ENCODE data around the gene SLC25A12. TPM values are rescaled to one million over a fixed set of nuclear protein-coding genes. Genes with fewer than 3 reads are reported as not detected.

Gene SLC25A12
- total RNA-seq, 1 experiment from 2014 or later, result 5.3 TPM

- POLR2A ChIA-PET, result no interaction called here
- no peak overlapping the region for H3K4me3 ChIP-seq (ENCODE audit: low read depth, low read length)
- intact Hi-C loops (cut with micrococcal nuclease; ENCODE audit: unreplicated experiment), result no loop called here
- no peaks in the 10 kb centered on the region for H3K27me3 ChIP-seq (replicated peaks; ENCODE audit: control insufficient read depth, insufficient read depth, low read length)
- Mint-ChIP-seq H3K36me3 (ENCODE audit: insufficient read depth, unreplicated experiment) (no peaks in the 10 kb centered on the region), H3K9me3 (ENCODE audit: unreplicated experiment) (peaks cover 34% of the 10 kb centered on the region), H3K27ac (ENCODE audit: unreplicated experiment) (no peak overlapping the region), H3K27me3 (ENCODE audit: insufficient read depth, unreplicated experiment) (no peaks in the 10 kb centered on the region), H3K4me1 (ENCODE audit: low read depth, unreplicated experiment) (no peaks in the 10 kb centered on the region), H3K4me3 (ENCODE audit: unreplicated experiment) (no peak overlapping the region)
- no peak for TF ChIP-seq CTCF (IDR thresholded peaks at IDR 0.05; ENCODE audit: insufficient read depth in 1 of 2, low read depth in 1 of 2, low read length in 1 of 2, severe bottlenecking in 1 of 2, unreplicated experiment in 1 of 2)
- no TSS peak for BruUV-seq (replicated peaks)
- 0 out of 2 replicates have a peak, but pooled peaks cover 1% of the 10 kb centered on the region for H3K36me3 ChIP-seq (ENCODE audit: control insufficient read depth, insufficient read depth, low read length)
- no peaks in the 10 kb centered on the region for H3K4me1 ChIP-seq
- DNase-seq, result no peak
- peaks cover 27% of the 10 kb centered on the region for H3K9me3 ChIP-seq
- CTCF ChIA-PET, result no interaction called here
These were observed 58.7 kb downstream of the SLC25A12 start for GRCh38 chr2:171835386-171835785.

GRCh38 chr2:171834286-171834685 lies 59.8 kb downstream of the SLC25A12 start:
- no TSS peak for BruUV-seq (replicated peaks)
- no peaks in the 10 kb centered on the region for H3K36me3 Mint-ChIP-seq (ENCODE audit: insufficient read depth, unreplicated experiment)
- Histone ChIP-seq H3K27me3 (replicated peaks; ENCODE audit: control insufficient read depth, insufficient read depth, low read length) (no peaks in the 10 kb centered on the region), H3K4me1 (no peaks in the 10 kb centered on the region), H3K9me3 (peaks cover 27% of the 10 kb centered on the region), H3K4me3 (ENCODE audit: low read depth, low read length) (no peak overlapping the region), H3K36me3 (ENCODE audit: control insufficient read depth, insufficient read depth, low read length) (0 out of 2 replicates have a peak, but pooled peaks cover 1% of the 10 kb centered on the region)
- H3K9me3 Mint-ChIP-seq (ENCODE audit: unreplicated experiment), result peaks cover 41% of the 10 kb centered on the region
- DNase-seq, result no peak
- CTCF ChIA-PET, result no interaction called here
- no peak overlapping the region for H3K27ac Mint-ChIP-seq (ENCODE audit: unreplicated experiment)
- no peaks in the 10 kb centered on the region for H3K27me3 Mint-ChIP-seq (ENCODE audit: insufficient read depth, unreplicated experiment)
- no peak for TF ChIP-seq CTCF (IDR thresholded peaks at IDR 0.05; ENCODE audit: insufficient read depth in 1 of 2, low read depth in 1 of 2, low read length in 1 of 2, severe bottlenecking in 1 of 2, unreplicated experiment in 1 of 2)
- intact Hi-C loops (cut with micrococcal nuclease; ENCODE audit: unreplicated experiment), result no loop called here
- POLR2A ChIA-PET, result no interaction called here
- H3K4me3 Mint-ChIP-seq (ENCODE audit: unreplicated experiment), result no peak overlapping the region
- H3K4me1 Mint-ChIP-seq (ENCODE audit: low read depth, unreplicated experiment), result no peaks in the 10 kb centered on the region

- Mint-ChIP-seq H3K36me3 (ENCODE audit: insufficient read depth, unreplicated experiment) (no peaks in the 10 kb centered on the region), H3K4me3 (ENCODE audit: unreplicated experiment) (no peak overlapping the region), H3K9me3 (ENCODE audit: unreplicated experiment) (peaks cover 49% of the 10 kb centered on the region), H3K27ac (ENCODE audit: unreplicated experiment) (no peak overlapping the region), H3K27me3 (ENCODE audit: insufficient read depth, unreplicated experiment) (no peaks in the 10 kb centered on the region), H3K4me1 (ENCODE audit: low read depth, unreplicated experiment) (no peaks in the 10 kb centered on the region)
- intact Hi-C loops (cut with micrococcal nuclease; ENCODE audit: unreplicated experiment), result no loop called here
- H3K4me1 ChIP-seq, result no peaks in the 10 kb centered on the region
- H3K4me3 ChIP-seq (ENCODE audit: low read depth, low read length), result no peak overlapping the region
- TF ChIP-seq CTCF (IDR thresholded peaks at IDR 0.05; ENCODE audit: insufficient read depth in 1 of 2, low read depth in 1 of 2, low read length in 1 of 2, severe bottlenecking in 1 of 2, unreplicated experiment in 1 of 2), result no peak
- ChIA-PET POLR2A (no interaction called here), CTCF (no interaction called here)
- H3K9me3 ChIP-seq, result peaks cover 27% of the 10 kb centered on the region
- no peaks in the 10 kb centered on the region for H3K27me3 ChIP-seq (replicated peaks; ENCODE audit: control insufficient read depth, insufficient read depth, low read length)
- BruUV-seq (replicated peaks), result no TSS peak
- H3K36me3 ChIP-seq (ENCODE audit: control insufficient read depth, insufficient read depth, low read length), result 0 out of 2 replicates have a peak, but pooled peaks cover 1% of the 10 kb centered on the region
- DNase-seq, result no peak
These were observed 61.6 kb downstream of the SLC25A12 start for GRCh38 chr2:171832489-171832888.
